ENCODE results near the gene NPW.
"Not testable (repeated sequence)": the region's sequence is repeated elsewhere in the genome, so short reads cannot be mapped to it uniquely, and the experiment has no call there.

Gene NPW

GRCh38 chr16:2002406-2003230 is 17.0 kb upstream of the NPW start:
- DNase-seq, result no peak

- no peak for DNase-seq
These were observed 16.3 kb upstream of the NPW start for GRCh38 chr16:2003231-2003826.

GRCh38 chr16:2003827-2004641 is 15.6 kb upstream of the NPW start:
- DNase-seq, result peak; percentile 94

GRCh38 chr16:2004795-2005517 is 14.6 kb upstream of the NPW start:
- DNase-seq, result no peak

GRCh38 chr16:2005646-2006045 is 13.9 kb upstream of the NPW start:
- no peak for DNase-seq

- no peak for DNase-seq
These were observed 13.3 kb upstream of the NPW start for GRCh38 chr16:2006317-2006716.

- no peak for DNase-seq
These were observed 12.3 kb upstream of the NPW start for GRCh38 chr16:2007081-2007836.

GRCh38 chr16:2008009-2008526 is 11.5 kb upstream of the NPW start:
- no peak for DNase-seq

GRCh38 chr16:2008631-2009163 is 10.9 kb upstream of the NPW start:
- no peak for DNase-seq

- no peak for DNase-seq
These were observed 10.3 kb upstream of the NPW start for GRCh38 chr16:2009164-2009711.

GRCh38 chr16:2009791-2010510 is 9.6 kb upstream of the NPW start, which contains the start of gene ZNF598:
TSS of gene ZNF598 (minus strand) at chr16:2009821.
- peak; percentile 90 for DNase-seq

- not testable (repeated sequence) for DNase-seq
These were observed 7.9 kb upstream of the NPW start for GRCh38 chr16:2011726-2012125.

- no peak for DNase-seq
These were observed 6.1 kb upstream of the NPW start for GRCh38 chr16:2013527-2013926.

- no peak for DNase-seq
These were observed 4.3 kb upstream of the NPW start for GRCh38 chr16:2015117-2015946.

GRCh38 chr16:2015947-2016208 is 3.7 kb upstream of the NPW start:
- no peak for DNase-seq

- DNase-seq, result no peak
These were observed 3.1 kb upstream of the NPW start for GRCh38 chr16:2016407-2016922.

- DNase-seq, result no peak
These were observed 591 bp downstream of the NPW start for GRCh38 chr16:2019921-2020831.

- DNase-seq, result no peak
These were observed 3.1 kb downstream of the NPW start for GRCh38 chr16:2022723-2023091.

All from 8988T (cell line).